T-helper 2 cell (primary cell): ENCODE results near the gene EOLA2.
"Not testable (repeated sequence)": the region's sequence is repeated elsewhere in the genome, so short reads cannot be mapped to it uniquely, and the experiment has no call there.

Source experiments
- DNase-seq, 5 experiments: peaks; one replicate each; pipeline versions ENCODE4 v3.0.0 to v3.0.0-alpha.2; 2012 to 2022
- total RNA-seq, 2 donors: gene quantifications; one replicate each; lab custom pipeline; 2026; lab: John Stamatoyannopoulos, UW

EOLA2 gene
- total RNA-seq = 37.4 to 50.4 reads per million in 2 donors

- DNase-seq = peak; percentile 65 to 99 (median 89)
These were observed at the start of gene EOLA2 for GRCh38 chrX:149938427-149938880. EOLA2 (minus strand) TSS chrX:149938491; CDS start chrX:149933874, 4,617 bp downstream.

GRCh38 chrX:149987613-149988012, 49.3 kb upstream of the EOLA2 start:
- DNase-seq = no peak

DNA sequence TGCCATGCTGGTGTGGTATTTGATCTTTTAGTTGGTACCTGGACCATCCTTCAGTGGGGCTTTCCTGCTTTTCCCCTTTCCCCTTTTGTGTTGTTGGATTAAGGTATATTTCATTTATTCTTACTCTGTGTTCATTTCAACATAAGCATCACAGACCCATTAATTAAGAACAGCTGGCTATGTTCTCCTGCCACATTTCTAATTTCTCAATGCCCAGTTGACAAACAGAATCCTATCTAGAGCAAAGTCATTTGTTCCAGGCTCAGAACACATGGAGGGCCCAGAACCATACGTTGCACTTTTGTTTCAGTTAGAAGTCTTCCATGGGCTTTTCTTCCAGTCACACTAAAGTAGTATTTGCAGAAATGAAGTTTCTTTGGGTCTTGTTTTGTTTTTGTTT, 46.1 kb upstream of the EOLA2 start:
- DNase-seq = no peak

GRCh38 chrX:149982310-149982709, 44.0 kb upstream of the EOLA2 start:
- DNase-seq = no peak

- DNase-seq = no peak
These were observed 40.9 kb upstream of the EOLA2 start for GRCh38 chrX:149979126-149979644.

- peak in 1 of 5 experiments; percentile 38 for DNase-seq
These were observed 24.8 kb upstream of the EOLA2 start for GRCh38 chrX:149962859-149963757.

- DNase-seq = no peak
These were observed 23.7 kb upstream of the EOLA2 start for GRCh38 chrX:149962010-149962409.

DNA sequence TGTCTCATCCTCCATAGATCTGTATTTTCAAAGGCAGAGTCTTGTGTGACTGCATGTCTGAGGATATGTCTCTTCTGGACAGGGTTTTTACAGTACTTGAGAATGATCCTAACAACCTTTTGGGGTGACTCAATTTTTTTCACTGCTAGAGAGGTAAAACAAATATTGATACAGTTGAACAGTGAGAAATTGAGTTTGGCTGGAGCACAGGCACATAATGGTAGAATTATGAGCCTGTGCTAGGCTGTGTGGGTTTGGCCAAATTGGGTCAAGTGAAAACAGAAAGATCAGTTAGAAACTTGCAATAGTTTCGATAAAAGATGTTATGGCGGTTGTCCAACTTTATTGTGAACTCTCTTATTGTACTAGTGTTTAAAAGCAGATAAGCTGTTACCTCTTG, 23.3 kb upstream of the EOLA2 start:
- no peak for DNase-seq

DNA sequence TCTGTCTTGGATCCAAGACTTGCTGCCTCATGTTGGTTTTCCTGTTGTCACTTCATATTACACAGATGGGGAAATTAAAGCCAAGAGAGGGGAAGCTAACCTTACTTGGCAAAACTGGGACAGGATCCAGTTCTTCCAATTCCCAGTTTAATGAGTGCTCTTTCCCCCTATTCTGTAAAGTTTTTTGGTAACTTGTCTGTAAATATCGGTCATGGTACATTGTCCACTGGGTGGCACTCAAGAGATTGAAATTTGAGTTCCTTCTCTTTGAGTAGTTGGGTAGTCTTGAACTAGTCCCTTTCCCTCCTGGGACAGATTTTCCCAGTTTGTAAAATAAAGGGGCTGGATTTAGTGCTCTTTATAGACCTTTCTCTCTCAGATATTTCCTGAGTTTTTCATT, 12.4 kb upstream of the EOLA2 start:
- peak in 1 of 5 experiments; percentile 21 for DNase-seq

DNA sequence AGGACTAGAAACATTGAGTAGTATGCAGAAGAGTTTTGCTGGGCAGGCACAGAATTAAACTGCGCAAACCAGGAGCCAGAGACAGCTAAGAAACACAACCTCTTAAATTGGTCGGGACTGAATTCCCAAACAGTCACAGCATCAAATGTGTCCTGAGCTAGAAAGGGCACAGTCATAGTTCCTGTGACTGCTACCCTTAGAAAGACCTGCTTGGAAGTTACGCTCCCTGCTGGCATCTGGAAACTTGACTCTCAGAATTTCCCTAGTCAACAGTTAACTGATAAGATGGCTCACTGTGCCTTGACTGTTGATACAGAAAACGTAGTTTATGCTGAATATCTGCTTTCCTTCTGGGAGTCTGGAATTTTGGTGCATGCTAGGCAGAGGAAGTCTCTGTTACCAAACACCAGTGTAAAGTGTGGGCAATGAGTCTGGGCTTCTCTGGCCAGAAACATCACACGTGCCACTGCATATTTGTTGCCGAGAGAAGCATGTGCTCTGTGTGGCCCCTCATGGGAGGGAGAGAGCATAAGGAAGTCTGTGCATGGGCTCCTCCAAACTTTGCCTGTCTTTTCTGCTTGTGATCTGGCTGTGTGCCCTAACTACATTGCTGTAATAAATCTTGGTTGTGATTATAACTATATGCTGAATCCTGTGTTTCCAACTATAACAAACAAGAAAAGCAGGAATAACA, 11.6 kb upstream of the EOLA2 start:
- DNase-seq = no peak

- no peak for DNase-seq
These were observed 9.7 kb upstream of the EOLA2 start for GRCh38 chrX:149948016-149948415.

DNA sequence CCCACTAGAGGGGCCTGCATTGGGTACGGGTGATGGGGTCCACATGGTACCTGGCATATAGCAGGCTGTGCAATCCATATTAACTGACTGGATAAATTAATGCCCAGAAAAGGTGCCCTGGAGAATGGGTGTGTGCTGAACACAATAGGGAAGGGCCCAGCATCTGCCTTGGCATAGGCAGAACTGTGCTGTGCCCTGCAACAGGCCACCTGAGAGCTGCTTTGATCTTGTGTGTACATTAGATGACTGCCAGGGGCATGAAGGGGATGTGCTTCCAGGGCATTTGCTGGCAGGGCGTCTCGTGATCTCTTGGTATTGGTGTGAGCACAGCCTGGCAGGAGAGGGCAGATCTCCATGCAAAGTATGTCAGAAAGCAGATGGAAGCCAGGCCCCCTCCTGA, 8.6 kb upstream of the EOLA2 start:
- not testable (repeated sequence) for DNase-seq

DNA sequence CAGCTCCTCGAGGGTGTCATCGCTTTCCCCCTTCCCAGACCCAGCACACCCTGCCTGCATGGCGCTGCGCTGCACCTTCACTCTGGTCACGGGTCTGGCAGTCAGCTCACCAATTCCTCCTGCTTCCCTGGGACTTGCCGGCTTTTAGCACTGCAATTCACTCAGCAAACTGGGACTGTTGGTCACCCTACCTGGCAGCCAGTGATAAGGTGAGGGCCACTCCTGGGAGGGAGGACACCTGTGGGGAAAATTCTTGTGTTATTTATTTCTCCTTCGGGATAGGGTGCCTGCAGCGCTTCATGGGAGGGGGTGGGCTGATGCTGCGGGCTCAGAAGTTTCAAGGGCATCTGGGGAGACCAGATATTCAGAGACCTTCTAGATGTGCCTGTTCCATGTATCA, 7.5 kb upstream of the EOLA2 start:
- not testable (repeated sequence) for DNase-seq

GRCh38 chrX:149945087-149945670, 6.9 kb upstream of the EOLA2 start:
- DNase-seq = not testable (repeated sequence)

GRCh38 chrX:149940674-149941024, 2.4 kb upstream of the EOLA2 start:
- not testable (repeated sequence) for DNase-seq

DNA sequence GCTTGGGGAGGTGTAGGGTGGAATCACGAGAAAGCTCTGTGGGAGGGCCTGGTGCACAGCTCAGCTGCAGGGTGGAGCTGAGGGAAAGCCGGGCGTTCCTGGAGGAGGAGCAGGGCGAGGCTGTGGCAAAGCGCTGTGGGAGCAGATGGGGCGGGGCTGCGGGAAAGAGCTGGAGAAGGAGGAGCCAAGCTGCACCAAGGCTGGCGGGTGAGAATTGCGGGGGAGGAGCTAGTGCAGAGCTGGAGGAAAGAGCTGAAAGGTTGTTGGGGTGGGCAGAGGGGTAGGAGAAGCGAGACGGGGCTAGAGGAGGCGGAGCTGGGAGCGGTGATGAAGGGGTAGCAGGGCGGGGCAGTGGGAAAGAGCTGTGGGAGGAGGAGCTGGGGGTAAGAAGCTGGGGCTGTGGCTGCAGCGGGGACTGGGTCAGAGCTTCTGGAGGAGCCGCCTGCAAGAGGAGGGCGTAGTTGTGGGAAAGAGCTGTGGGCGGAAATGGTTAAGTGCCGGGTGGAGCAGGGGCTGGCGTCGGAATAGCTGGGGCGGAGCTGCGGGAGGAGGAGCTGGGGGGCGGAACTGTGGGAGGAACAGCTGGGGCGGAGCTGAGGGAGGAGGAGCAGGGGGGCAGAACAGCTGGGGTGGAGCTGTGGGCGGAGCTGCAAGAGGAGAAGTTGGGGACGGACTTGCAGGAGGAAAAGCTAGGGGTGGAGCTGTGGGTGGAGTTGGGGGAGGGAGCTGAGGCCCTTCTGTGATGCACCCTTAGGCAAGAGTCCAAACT, 1.8 kb upstream of the EOLA2 start:
- peak; percentile 73 to 97 (median 88) for DNase-seq

- no peak for DNase-seq
These were observed 1.3 kb upstream of the EOLA2 start for GRCh38 chrX:149939655-149939904.

- peak; percentile 76 to 93 (median 85) for DNase-seq
These were observed 777 bp upstream of the EOLA2 start for GRCh38 chrX:149938881-149939654.

- peak in 3 of 5 experiments; percentile 19 to 36 (median 23) for DNase-seq
These were observed 342 bp downstream of the EOLA2 start for GRCh38 chrX:149937871-149938426.

DNA sequence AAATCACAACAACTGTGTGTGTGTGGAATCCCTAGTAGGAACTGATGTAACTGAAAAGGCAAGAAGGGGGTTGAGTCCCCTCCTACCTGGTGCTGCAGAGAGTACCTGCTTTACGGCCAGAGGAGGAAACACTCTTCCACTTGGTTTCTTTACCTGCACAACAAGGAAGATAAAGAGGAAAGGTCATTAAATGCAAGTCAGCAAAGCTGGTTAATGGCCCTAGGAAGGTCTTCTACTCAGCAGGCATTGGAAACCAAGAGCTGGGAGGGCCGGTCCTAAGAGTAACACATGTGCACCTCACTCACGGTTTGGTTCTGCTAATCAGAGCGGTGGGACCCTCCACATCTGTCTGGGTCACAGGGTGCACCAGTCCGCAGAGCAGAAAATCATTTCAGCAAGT, 963 bp downstream of the EOLA2 start:
- DNase-seq = not testable (repeated sequence)

DNA sequence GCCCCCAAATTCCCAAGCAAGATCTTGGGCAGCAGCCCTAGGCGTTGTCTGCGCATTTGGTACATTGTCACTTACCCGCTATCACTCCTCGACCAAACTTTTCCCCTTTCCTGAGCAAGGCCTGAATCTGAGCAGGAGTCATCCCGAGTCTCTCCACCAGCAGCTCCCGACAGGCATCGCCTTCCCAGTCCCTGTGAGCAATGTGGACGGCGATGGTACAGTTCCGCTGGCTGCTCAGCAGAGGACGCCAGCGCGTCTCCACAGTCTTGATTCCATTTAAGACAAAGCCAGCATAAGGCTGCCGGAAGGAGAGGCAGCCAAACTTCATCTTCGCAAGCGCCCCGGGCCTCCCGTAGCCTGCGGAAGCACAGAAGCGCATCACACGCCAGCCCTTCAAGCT, 4.7 kb downstream of the EOLA2 start:
- not testable (repeated sequence) for DNase-seq
